Measurements from ENCODE around the gene MNAT1.

DNA sequence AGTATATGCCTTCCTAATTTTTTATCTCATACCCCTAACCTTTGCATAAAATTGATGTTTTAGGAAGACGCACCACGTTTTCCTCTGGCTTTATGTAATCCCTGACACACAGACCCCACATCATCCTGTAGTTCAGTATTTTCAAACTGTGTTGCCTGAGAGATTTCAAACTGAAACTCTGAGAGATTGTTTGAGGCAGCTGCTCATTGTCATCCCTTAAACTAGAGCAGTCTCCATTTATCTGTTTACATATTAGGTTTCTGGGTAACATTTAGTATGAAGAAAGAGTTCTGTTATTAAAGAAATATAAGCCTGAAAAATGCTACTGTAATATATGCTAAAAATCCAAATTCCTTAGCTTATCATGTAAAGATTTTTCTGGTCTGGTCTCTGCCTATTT lies 24.3 kb downstream of the MNAT1 start:
- TF ChIP-seq, protein P1, sequence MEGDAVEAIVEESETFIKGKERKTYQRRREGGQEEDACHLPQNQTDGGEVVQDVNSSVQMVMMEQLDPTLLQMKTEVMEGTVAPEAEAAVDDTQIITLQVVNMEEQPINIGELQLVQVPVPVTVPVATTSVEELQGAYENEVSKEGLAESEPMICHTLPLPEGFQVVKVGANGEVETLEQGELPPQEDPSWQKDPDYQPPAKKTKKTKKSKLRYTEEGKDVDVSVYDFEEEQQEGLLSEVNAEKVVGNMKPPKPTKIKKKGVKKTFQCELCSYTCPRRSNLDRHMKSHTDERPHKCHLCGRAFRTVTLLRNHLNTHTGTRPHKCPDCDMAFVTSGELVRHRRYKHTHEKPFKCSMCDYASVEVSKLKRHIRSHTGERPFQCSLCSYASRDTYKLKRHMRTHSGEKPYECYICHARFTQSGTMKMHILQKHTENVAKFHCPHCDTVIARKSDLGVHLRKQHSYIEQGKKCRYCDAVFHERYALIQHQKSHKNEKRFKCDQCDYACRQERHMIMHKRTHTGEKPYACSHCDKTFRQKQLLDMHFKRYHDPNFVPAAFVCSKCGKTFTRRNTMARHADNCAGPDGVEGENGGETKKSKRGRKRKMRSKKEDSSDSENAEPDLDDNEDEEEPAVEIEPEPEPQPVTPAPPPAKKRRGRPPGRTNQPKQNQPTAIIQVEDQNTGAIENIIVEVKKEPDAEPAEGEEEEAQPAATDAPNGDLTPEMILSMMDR (IDR thresholded peaks at IDR 0.05): no peak
- no peak for TF ChIP-seq POLR2A (IDR thresholded peaks at IDR 0.05)

Data from tibial nerve (tissue), 3 donors.